Measurements from ENCODE around the gene FAM169A. TPM values are rescaled to one million over a fixed set of nuclear protein-coding genes. Genes with fewer than 3 reads are reported as not detected.
"Not testable (repeated sequence)": the region's sequence is repeated elsewhere in the genome, so short reads cannot be mapped to it uniquely, and the experiment has no call there.

FAM169A gene
- total RNA-seq, 2 experiments from 2014 or later = 3.8 to 5.6 TPM

DNA sequence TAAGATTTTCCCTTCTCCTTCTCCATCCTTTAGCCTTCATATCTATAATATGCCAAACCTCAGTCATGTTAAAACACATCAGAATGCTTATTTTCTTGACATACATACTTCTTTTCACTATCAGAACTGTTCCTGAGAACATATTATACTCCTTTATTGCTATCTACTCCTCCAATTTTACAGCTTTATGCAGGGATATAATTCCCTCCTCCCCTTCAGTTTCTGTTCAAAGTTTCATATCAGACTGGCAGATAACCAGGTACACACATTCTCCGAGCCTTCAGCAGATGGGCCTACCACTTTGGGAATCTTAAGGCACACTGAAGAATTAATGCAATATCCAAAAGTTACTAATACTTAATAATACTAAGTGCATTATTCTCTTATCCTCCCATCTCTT, 29.1 kb downstream of the FAM169A start:
- CTCF ChIA-PET = no interaction called here

GRCh38 chr5:74833537-74834266, 32.5 kb downstream of the FAM169A start:
- H3K27me3 Mint-ChIP-seq (ENCODE audit: low read depth) = no peaks in the 10 kb centered on the region
- H3K36me3 Mint-ChIP-seq (ENCODE audit: low read depth) = peaks cover 6% of the 10 kb centered on the region
- ChIA-PET CTCF (no interaction called here), POLR2A (no interaction called here)
- DNase-seq (no peak), ATAC-seq (no peak)
- no peak overlapping the region for H3K4me3 Mint-ChIP-seq
- no peaks in the 10 kb centered on the region for H3K9me3 Mint-ChIP-seq (ENCODE audit: insufficient read depth)
- peaks cover 6% of the 10 kb centered on the region for H3K4me1 Mint-ChIP-seq (ENCODE audit: low read depth)
- no peak overlapping the region for H3K27ac Mint-ChIP-seq

More for the DNA sequence above, 29.1 kb downstream of the FAM169A start:
- no peaks in the 10 kb centered on the region for H3K27me3 Mint-ChIP-seq (ENCODE audit: low read depth)
- H3K9me3 Mint-ChIP-seq (ENCODE audit: insufficient read depth) = no peaks in the 10 kb centered on the region
- no peak for DNase-seq
- POLR2A ChIA-PET = no interaction called here
- ATAC-seq = no peak
- H3K4me1 Mint-ChIP-seq (ENCODE audit: low read depth) = peaks cover 8% of the 10 kb centered on the region
- peaks cover 6% of the 10 kb centered on the region for H3K36me3 Mint-ChIP-seq (ENCODE audit: low read depth)
- H3K27ac Mint-ChIP-seq = no peak overlapping the region
- H3K4me3 Mint-ChIP-seq = no peak overlapping the region

DNA sequence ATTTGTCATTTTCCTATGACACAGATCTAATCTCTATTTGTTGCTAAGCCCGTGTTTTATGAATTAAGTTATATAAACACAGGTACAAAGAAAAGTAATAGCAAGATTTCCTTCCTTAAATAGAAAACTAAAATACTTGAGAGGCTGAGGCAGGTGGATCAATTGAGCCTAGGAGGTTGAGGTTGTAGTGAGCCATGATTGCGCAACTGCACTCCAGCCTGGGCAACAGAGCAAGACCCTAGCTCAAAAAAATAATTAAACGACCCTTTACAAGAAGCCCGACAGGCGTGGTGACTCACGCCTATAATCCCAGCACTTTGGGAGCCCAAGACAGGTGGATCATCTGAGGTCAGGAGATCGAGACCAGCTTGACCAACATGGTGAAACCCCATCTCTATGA, 36.8 kb downstream of the FAM169A start:
- ATAC-seq (no peak), DNase-seq (no peak)
- no peak overlapping the region for H3K27ac Mint-ChIP-seq
- no peaks in the 10 kb centered on the region for H3K9me3 Mint-ChIP-seq (ENCODE audit: insufficient read depth)
- ChIA-PET CTCF (no interaction called here), POLR2A (no interaction called here)
- H3K4me1 Mint-ChIP-seq (ENCODE audit: low read depth) = no peaks in the 10 kb centered on the region
- no peak overlapping the region for H3K4me3 Mint-ChIP-seq
- H3K27me3 Mint-ChIP-seq (ENCODE audit: low read depth) = no peaks in the 10 kb centered on the region
- H3K36me3 Mint-ChIP-seq (ENCODE audit: low read depth) = no peaks in the 10 kb centered on the region

- Mint-ChIP-seq H3K4me3 (no peak overlapping the region), H3K36me3 (ENCODE audit: low read depth) (no peaks in the 10 kb centered on the region), H3K9me3 (ENCODE audit: insufficient read depth) (no peaks in the 10 kb centered on the region), H3K4me1 (ENCODE audit: low read depth) (no peaks in the 10 kb centered on the region), H3K27ac (no peak overlapping the region), H3K27me3 (ENCODE audit: low read depth) (no peaks in the 10 kb centered on the region)
- CTCF ChIA-PET = no interaction called here
- DNase-seq = no peak
- ATAC-seq = no peak
- POLR2A ChIA-PET = no interaction called here
Observed at GRCh38 chr5:74822288-74822687, 43.9 kb downstream of the FAM169A start.

GRCh38 chr5:74816875-74817274, 49.3 kb downstream of the FAM169A start:
- H3K9me3 Mint-ChIP-seq (ENCODE audit: insufficient read depth) = no peaks in the 10 kb centered on the region

DNA sequence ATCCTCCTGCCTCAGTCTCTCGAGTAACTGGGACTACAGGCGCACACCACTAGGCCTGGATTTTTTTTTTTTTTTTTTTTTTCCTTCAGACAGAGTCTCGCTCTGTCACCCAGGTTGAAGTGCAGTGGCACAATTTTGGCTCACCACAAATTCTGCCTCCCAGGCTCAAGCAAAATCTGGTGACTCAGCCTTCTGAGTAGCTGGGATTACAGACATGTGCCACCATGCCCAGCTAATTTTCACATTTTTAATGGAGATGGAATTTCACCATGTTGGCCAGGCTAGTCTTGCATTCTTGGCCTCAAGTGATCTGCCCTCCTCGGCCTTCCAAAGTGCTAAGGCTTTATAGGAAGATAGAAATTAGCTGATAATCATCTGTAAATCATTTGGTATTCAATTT, 55.3 kb downstream of the FAM169A start:
- Mint-ChIP-seq H3K4me3 (no peak overlapping the region), H3K27me3 (ENCODE audit: low read depth) (no peaks in the 10 kb centered on the region), H3K36me3 (ENCODE audit: low read depth) (no peaks in the 10 kb centered on the region), H3K4me1 (ENCODE audit: low read depth) (no peaks in the 10 kb centered on the region), H3K27ac (no peak overlapping the region), H3K9me3 (ENCODE audit: insufficient read depth) (no peaks in the 10 kb centered on the region)
- ATAC-seq (no peak), DNase-seq (no peak)
- CTCF ChIA-PET = no interaction called here
- POLR2A ChIA-PET = interaction anchor here (0.6 kb wide), 1 partner anchor 1054 kb away, joined by 3 read pairs; no protein-coding TSS in a partner anchor

More at GRCh38 chr5:74816875-74817274, 49.3 kb downstream of the FAM169A start:
- no peak for DNase-seq
- ChIA-PET CTCF (no interaction called here), POLR2A (no interaction called here)
- H3K27ac Mint-ChIP-seq = no peak overlapping the region
- H3K36me3 Mint-ChIP-seq (ENCODE audit: low read depth) = no peaks in the 10 kb centered on the region
- H3K27me3 Mint-ChIP-seq (ENCODE audit: low read depth) = no peaks in the 10 kb centered on the region
- no peak overlapping the region for H3K4me3 Mint-ChIP-seq
- ATAC-seq = no peak
- H3K4me1 Mint-ChIP-seq (ENCODE audit: low read depth) = no peaks in the 10 kb centered on the region

DNA sequence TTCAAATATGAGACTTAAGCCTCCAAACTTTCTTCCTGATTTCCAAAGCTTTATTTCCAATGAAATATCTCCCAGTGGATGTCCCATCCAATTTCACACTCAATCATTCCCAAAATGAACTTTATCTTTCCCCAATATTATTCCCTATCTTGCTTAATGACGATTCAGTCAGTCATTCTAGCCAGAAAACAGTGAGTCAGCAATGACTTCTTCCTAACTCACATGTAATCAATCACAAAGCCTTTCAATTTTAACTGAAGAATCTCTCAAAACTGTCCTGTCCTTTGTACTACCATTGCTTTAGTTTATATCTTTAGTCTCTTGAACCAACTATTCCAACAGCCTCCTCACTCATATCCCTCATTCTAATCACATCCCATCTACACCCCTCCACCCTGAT, 64.2 kb downstream of the FAM169A start:
- ATAC-seq = no peak
- DNase-seq = no peak
- CTCF ChIA-PET = no interaction called here
- POLR2A ChIA-PET = no interaction called here
- Mint-ChIP-seq H3K27ac (no peak overlapping the region), H3K36me3 (ENCODE audit: low read depth) (peaks cover 2% of the 10 kb centered on the region), H3K9me3 (ENCODE audit: insufficient read depth) (no peaks in the 10 kb centered on the region), H3K27me3 (ENCODE audit: low read depth) (no peaks in the 10 kb centered on the region), H3K4me3 (no peak overlapping the region), H3K4me1 (ENCODE audit: low read depth) (no peaks in the 10 kb centered on the region)

GRCh38 chr5:74801197-74801596, 65.0 kb downstream of the FAM169A start:
- ATAC-seq = no peak
- Mint-ChIP-seq H3K27ac (no peak overlapping the region), H3K4me1 (ENCODE audit: low read depth) (no peaks in the 10 kb centered on the region), H3K9me3 (ENCODE audit: insufficient read depth) (no peaks in the 10 kb centered on the region), H3K27me3 (ENCODE audit: low read depth) (no peaks in the 10 kb centered on the region), H3K4me3 (no peak overlapping the region), H3K36me3 (ENCODE audit: low read depth) (peaks cover 2% of the 10 kb centered on the region)
- no peak for DNase-seq
- POLR2A ChIA-PET = no interaction called here
- CTCF ChIA-PET = no interaction called here

DNA sequence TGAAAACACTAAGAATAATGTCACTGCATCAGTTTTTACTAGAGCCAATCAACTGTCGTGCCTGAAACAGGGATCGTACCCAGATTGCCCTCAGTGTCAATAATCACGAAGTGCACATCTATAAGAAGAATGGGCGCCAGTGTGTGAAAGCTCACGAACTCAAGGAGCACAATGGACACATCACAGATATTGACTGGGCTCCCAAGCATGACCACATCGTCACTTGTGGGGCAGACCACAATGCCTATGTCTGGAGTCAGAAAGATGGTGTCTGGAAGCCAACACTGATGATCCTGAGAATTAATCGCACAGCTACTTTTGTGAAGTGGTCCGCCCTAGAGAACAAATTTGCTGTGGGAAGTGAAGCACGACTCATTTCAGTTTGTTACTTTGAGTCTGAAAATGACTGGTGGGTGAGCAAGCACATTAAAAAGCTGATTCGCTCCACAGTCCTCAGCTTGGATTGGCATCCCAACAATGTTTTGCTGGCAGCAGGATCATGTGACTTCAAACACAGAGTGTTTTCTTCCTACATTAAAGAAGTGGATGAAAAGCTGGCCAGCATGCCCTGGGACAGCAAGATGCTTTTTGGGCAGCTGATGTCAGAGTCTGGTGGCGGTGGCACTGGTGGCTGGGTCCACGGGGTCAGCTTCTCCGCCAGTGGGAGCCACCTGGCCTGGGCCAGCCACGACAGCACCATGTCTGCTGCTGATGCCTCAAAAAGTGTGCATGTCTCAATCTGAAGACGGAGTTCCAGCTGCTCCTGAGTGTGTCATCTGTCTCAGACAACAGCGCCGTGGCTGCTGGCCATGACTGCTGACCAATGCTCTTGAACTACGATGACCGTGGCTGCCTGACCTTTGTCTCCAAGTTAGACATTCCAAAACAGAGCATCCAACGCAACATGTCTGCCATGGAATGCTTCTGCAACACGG, 66.9 kb downstream of the FAM169A start:
- H3K9me3 Mint-ChIP-seq (ENCODE audit: insufficient read depth) = no peaks in the 10 kb centered on the region

DNA sequence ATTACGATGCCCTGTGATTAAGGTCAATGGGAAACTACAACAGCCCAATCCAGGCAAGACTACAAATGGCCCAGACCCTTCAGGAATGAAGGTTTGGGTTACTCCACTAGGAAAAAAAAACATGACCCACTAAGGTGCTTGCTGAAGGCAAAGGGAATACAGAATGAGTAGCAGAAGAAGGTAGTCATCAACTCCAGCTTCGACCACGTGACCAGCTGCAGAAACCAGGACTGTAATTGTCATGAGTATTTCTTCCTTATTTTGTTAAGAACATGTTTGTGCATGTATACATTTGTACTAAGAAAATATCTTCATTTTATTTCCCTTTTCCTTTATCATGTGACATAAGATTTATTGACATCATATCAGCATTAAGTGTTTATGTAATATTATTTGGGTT, 74.5 kb downstream of the FAM169A start:
- POLR2A ChIA-PET; ATAC-seq; H3K4me1 Mint-ChIP-seq (ENCODE audit: low read depth); CTCF ChIA-PET; H3K27ac Mint-ChIP-seq; H3K9me3 Mint-ChIP-seq (ENCODE audit: insufficient read depth); DNase-seq; H3K4me3 Mint-ChIP-seq; H3K27me3 Mint-ChIP-seq (ENCODE audit: low read depth): not testable (repeated sequence)
- peaks cover 12% of the 10 kb centered on the region for H3K36me3 Mint-ChIP-seq (ENCODE audit: low read depth)

More for the DNA sequence above, 66.9 kb downstream of the FAM169A start:
- ChIA-PET POLR2A (no interaction called here), CTCF (no interaction called here)
- Mint-ChIP-seq H3K4me1 (ENCODE audit: low read depth) (no peaks in the 10 kb centered on the region), H3K27me3 (ENCODE audit: low read depth) (no peaks in the 10 kb centered on the region), H3K4me3 (no peak overlapping the region), H3K36me3 (ENCODE audit: low read depth) (peaks cover 2% of the 10 kb centered on the region), H3K27ac (no peak overlapping the region)
- ATAC-seq = no peak
- no peak for DNase-seq

DNA sequence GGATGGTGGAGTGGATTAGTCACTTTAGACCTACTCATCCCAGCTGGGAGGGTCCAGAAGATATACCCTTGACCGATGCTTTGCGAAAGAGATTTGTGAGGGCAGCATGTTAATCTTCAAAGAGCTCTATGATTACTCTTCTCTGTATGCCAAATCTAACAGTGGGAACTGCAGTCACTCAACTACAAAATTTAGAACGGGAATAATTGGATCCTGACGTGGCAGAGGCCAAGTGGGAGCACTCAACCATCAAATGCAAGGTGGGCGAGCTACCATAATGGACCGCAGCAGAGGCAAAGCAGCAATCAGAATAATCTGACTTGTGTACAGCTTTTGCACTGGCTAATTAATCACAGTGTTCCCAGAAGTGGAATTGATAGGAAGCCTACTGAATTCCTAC, 78.8 kb downstream of the FAM169A start:
- ChIA-PET POLR2A (interaction anchor here (1.0 kb wide), 1 partner anchor 21 kb away, joined by 3 read pairs; the partner anchor contains the start of gene GFM2), CTCF (no interaction called here)
- Mint-ChIP-seq H3K4me1 (ENCODE audit: low read depth) (no peaks in the 10 kb centered on the region), H3K27me3 (ENCODE audit: low read depth) (no peaks in the 10 kb centered on the region), H3K27ac (no peak overlapping the region), H3K36me3 (ENCODE audit: low read depth) (peaks cover 4% of the 10 kb centered on the region), H3K9me3 (ENCODE audit: insufficient read depth) (no peaks in the 10 kb centered on the region), H3K4me3 (no peak overlapping the region)
- no peak for ATAC-seq
- DNase-seq = no peak

DNA sequence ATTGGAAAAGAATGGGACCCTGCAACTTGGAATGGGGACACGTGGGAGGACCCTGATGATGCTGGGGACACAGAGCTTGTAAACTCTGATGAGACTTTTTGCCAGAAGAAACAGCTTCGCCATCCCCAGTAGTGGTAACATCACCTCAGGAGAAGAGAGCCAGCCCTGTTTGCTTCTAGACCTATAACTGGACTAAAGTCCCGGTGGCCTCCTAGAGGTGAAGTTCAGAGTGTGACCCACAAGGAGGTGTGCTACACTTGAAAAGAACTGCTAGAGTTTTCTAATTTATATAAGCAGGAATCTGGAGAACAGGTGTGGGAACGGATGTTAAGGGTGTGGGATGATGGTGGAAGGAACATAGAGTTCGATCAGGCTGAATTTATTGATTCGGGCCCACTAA, 79.3 kb downstream of the FAM169A start:
- ChIA-PET POLR2A (interaction anchor here (1.0 kb wide), 1 partner anchor 20 kb away, joined by 3 read pairs; the partner anchor contains the start of gene GFM2), CTCF (no interaction called here)
- Mint-ChIP-seq H3K27ac (no peak overlapping the region), H3K27me3 (ENCODE audit: low read depth) (no peaks in the 10 kb centered on the region), H3K4me3 (no peak overlapping the region), H3K4me1 (ENCODE audit: low read depth) (no peaks in the 10 kb centered on the region), H3K36me3 (ENCODE audit: low read depth) (peaks cover 3% of the 10 kb centered on the region), H3K9me3 (ENCODE audit: insufficient read depth) (no peaks in the 10 kb centered on the region)
- DNase-seq = no peak
- ATAC-seq = no peak

All from activated CD8-positive, alpha-beta T cell treated with anti-CD3 and anti-CD28 coated beads, Interleukin-2, amount 10 ng/mL, durations not matched to agents 7 days and 5 days (primary cell).